ENCODE results near the gene VPS37B.
"Not testable (repeated sequence)": the region's sequence is repeated elsewhere in the genome, so short reads cannot be mapped to it uniquely, and the experiment has no call there.

The VPS37B gene

GRCh38 chr12:122876731-122877130 lies 19.2 kb downstream of the VPS37B start:
- Histone ChIP-seq H3K36me3 (ENCODE audit: low read length) (no peaks in the 10 kb centered on the region), H3K4me3 (ENCODE audit: insufficient read depth, low read length, poor library complexity, severe bottlenecking) (no peak overlapping the region), H4K20me1 (ENCODE audit: low read depth, low read length) (no peaks in the 10 kb centered on the region), H3K9me2 (replicated peaks; ENCODE audit: insufficient read depth, low read length) (no peaks in the 10 kb centered on the region), H3K9me3 (ENCODE audit: insufficient read depth, low read length) (no peaks in the 10 kb centered on the region), H3K27me3 (ENCODE audit: low read length) (no peaks in the 10 kb centered on the region), H3K27ac (ENCODE audit: low read depth, low read length) (no peak overlapping the region), H3K4me2 (ENCODE audit: low read depth, low read length, poor library complexity, severe bottlenecking) (no peak overlapping the region), H3K9ac (ENCODE audit: low read length) (no peak overlapping the region), H3K79me2 (ENCODE audit: insufficient read depth, low read length) (no peaks in the 10 kb centered on the region), H2AFZ (ENCODE audit: low read depth, low read length, severe bottlenecking) (no peak overlapping the region), H3F3A (ENCODE audit: insufficient read depth) (no peaks in the 10 kb centered on the region)
- no peak for TF ChIP-seq CTCF (IDR thresholded peaks at IDR 0.05; ENCODE audit: insufficient read depth, low read length, poor library complexity, severe bottlenecking)

- not testable (repeated sequence) for H3K4me2 ChIP-seq (ENCODE audit: low read depth, low read length, poor library complexity, severe bottlenecking); H4K20me1 ChIP-seq (ENCODE audit: low read depth, low read length); H3K36me3 ChIP-seq (ENCODE audit: low read length); H3K4me3 ChIP-seq (ENCODE audit: insufficient read depth, low read length, poor library complexity, severe bottlenecking); H3K9me2 ChIP-seq (replicated peaks; ENCODE audit: insufficient read depth, low read length); H3K27me3 ChIP-seq (ENCODE audit: low read length); H3K79me2 ChIP-seq (ENCODE audit: insufficient read depth, low read length); H3K9ac ChIP-seq (ENCODE audit: low read length); H3F3A ChIP-seq (ENCODE audit: insufficient read depth); H3K9me3 ChIP-seq (ENCODE audit: insufficient read depth, low read length); H2AFZ ChIP-seq (ENCODE audit: low read depth, low read length, severe bottlenecking); H3K27ac ChIP-seq (ENCODE audit: low read depth, low read length)
Measured at GRCh38 chr12:122876281-122876680, 19.6 kb downstream of the VPS37B start.

- no peaks in the 10 kb centered on the region for H3K79me2 ChIP-seq (ENCODE audit: insufficient read depth, low read length)
- H3K9ac ChIP-seq (ENCODE audit: low read length): no peak overlapping the region
- H3K27ac ChIP-seq (ENCODE audit: low read depth, low read length): no peak overlapping the region
- no peaks in the 10 kb centered on the region for H3K36me3 ChIP-seq (ENCODE audit: low read length)
- no peaks in the 10 kb centered on the region for H4K20me1 ChIP-seq (ENCODE audit: low read depth, low read length)
- H3K9me3 ChIP-seq (ENCODE audit: insufficient read depth, low read length): no peaks in the 10 kb centered on the region
- H3K9me2 ChIP-seq (replicated peaks; ENCODE audit: insufficient read depth, low read length): no peaks in the 10 kb centered on the region
- no peaks in the 10 kb centered on the region for H3K27me3 ChIP-seq (ENCODE audit: low read length)
- no peak overlapping the region for H2AFZ ChIP-seq (ENCODE audit: low read depth, low read length, severe bottlenecking)
- no peaks in the 10 kb centered on the region for H3F3A ChIP-seq (ENCODE audit: insufficient read depth)
- no peak overlapping the region for H3K4me3 ChIP-seq (ENCODE audit: insufficient read depth, low read length, poor library complexity, severe bottlenecking)
- no peak for TF ChIP-seq CTCF (IDR thresholded peaks at IDR 0.05; ENCODE audit: insufficient read depth, low read length, poor library complexity, severe bottlenecking)
- no peak for TF ChIP-seq EZH2phosphoT487 (conservative IDR thresholded peaks at IDR 0.05; ENCODE audit: low read length)
- H3K4me2 ChIP-seq (ENCODE audit: low read depth, low read length, poor library complexity, severe bottlenecking): no peak overlapping the region
Measured at GRCh38 chr12:122875590-122876220, 20.2 kb downstream of the VPS37B start.

GRCh38 chr12:122874081-122874480 lies 21.8 kb downstream of the VPS37B start:
- Histone ChIP-seq H2AFZ (ENCODE audit: low read depth, low read length, severe bottlenecking) (no peak overlapping the region), H3K27ac (ENCODE audit: low read depth, low read length) (no peak overlapping the region), H3K9me2 (replicated peaks; ENCODE audit: insufficient read depth, low read length) (no peaks in the 10 kb centered on the region), H3K36me3 (ENCODE audit: low read length) (no peaks in the 10 kb centered on the region), H3K9ac (ENCODE audit: low read length) (no peak overlapping the region), H3K27me3 (ENCODE audit: low read length) (no peaks in the 10 kb centered on the region), H3K79me2 (ENCODE audit: insufficient read depth, low read length) (no peaks in the 10 kb centered on the region), H3K4me2 (ENCODE audit: low read depth, low read length, poor library complexity, severe bottlenecking) (no peak overlapping the region), H3K9me3 (ENCODE audit: insufficient read depth, low read length) (no peaks in the 10 kb centered on the region), H3K4me3 (ENCODE audit: insufficient read depth, low read length, poor library complexity, severe bottlenecking) (no peak overlapping the region), H3F3A (ENCODE audit: insufficient read depth) (no peaks in the 10 kb centered on the region), H4K20me1 (ENCODE audit: low read depth, low read length) (no peaks in the 10 kb centered on the region)
- TF ChIP-seq CTCF (IDR thresholded peaks at IDR 0.05; ENCODE audit: insufficient read depth, low read length, poor library complexity, severe bottlenecking) (no peak), EZH2phosphoT487 (conservative IDR thresholded peaks at IDR 0.05; ENCODE audit: low read length) (no peak)
